GM19438 (cell line): Measurements from ENCODE around the gene GAS7.

Source experiments
- ATAC-seq: cut with Tn5 transposase; IDR thresholded peaks from one replicate; pipeline ENCODE4 v1.9.1; 2021; ENCODE audit warnings: low read depth; ENCODE audit not compliant: unreplicated experiment

The GAS7 gene

DNA sequence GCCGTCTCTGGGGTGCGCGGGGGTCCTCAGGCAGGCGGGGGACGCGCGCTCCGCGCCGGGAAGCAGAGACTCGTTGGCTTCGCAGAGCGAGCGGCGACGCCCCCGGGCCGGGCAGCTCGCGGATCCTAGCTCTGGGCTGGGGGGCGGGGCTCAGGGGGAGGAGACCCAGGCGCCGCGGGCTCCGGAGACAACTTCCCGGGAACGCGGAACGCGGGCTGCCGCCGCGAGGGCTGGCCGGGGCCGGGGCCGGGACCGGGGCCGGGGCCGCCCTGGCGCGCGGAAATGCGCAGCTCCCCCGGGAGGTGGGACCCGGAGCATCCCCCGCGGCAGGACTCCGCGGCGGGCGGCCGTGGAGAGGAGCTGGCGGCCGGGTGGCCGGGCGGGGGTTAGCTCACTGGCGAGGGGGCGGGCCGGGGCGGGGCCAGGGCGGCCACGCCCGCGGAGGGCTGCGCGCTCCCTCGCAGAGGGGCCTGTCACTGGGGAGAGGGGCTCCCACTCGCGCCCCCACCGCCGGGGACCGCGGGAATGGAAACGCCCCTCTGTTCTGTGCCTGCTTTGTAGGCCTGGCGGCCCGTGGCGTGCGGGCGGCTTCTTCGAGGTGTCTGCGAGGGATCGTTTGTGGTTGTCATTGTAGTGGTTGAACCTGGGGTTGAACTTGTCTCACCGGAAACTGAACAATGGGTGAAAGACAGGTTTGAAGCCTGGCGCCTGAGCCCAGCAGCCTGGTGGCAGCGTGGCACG lies at the start of gene GAS7:
TSS of gene GAS7 (minus strand) at position 98 of the 741 bp plus-strand sequence.
- peak; percentile 71 for ATAC-seq

DNA sequence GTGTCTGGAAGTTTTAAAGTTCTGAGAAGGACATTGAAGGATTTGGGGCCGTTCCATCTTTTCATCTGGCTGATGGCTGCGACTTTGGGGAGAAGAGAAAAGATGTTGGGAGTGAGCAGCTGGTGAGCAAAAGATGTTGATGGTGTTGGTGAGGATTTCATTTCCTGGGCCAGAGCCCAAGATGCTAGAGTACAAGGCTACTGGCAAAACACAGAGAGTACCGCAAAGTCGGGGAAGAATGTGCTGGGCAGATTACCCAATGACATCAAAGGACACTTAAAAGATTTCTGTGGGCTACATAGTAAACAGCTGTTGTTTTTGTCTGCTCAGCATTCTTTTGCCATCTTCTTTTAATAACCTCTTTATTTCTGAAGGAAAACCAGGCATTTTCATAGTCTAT lies 49.4 kb upstream of the GAS7 start:
- ATAC-seq, result no peak

DNA sequence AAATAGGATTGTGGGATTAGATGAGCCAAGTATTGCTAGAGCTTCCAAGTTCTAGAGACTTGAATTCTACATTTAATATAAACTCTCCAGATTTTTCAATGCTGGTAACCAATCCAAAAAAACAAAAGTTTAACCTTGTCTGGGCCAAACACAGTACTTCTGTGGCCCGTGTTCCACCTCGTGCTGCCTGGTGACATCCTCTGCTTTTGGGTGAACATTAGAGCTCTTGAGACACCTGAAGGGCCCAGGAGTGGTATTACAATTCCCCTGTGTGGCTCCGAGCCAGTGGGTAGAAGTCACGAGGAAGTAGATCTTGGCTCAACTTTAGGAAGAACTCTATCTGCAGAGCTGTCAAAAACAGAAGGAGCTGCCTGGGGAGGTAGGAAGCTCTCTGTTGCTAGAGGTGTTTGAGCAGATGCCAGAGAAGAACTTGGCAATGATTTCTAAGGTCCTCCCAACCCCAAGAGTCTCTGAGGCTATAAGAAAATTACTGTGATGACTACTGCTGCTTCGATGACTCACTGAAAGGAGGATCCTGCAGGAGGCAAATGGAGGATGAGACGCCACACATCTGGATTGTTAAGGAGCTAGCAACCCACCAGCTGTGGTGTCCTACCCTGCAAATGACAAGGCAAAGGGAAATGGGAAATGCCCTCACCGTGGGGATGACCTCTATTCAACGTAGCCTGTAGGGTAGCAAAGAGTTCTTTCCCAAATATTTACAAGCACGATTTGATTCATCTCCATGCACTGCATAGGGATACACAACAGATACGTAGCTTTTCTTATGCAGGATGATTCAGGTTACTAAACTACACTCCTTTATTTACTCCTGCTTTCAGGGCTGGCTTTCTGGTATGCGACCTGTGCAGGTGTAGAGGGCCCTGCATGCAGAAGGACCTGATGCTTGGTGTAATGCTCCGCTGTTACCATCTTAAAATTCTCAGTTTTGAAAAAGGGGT lies 45.8 kb upstream of the GAS7 start:
- ATAC-seq, result no peak

DNA sequence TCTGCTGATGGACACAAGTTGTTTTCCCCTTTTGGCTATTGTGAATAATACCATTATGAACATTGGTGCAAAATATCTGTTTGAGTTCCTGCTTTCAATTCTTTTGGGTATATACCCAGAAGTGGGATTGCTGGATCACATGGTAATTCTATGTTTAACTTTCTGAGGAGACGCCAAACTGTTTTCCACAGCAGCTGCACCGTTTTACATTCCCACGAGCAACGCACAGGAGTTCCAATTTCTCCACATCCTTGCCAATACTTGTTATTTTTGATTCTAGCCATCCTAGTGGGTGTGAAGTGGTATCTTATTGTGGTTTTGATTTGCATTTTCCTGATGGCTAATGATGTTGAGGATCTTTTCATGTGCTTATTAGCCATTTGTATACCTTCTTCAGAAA lies 43.4 kb upstream of the GAS7 start:
- no peak for ATAC-seq

DNA sequence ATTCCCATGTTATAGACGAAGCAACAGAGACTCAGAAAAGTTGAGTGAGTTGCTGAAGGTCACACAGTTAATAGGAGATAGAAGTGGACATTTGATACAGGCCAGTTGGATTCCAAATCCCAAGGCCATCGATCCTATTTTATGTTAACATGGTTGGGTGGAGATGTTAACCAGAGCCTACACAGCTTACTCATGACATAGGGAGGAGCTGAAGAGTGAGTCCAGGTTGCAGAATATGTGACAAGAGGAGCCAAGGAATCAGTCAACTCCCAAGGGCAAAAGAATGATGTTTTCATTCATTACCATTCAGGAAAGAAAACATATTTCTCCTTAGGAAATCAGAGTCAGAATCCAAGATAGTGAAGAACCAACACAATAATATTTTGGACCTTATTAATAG lies 40.3 kb upstream of the GAS7 start:
- ATAC-seq, result no peak

DNA sequence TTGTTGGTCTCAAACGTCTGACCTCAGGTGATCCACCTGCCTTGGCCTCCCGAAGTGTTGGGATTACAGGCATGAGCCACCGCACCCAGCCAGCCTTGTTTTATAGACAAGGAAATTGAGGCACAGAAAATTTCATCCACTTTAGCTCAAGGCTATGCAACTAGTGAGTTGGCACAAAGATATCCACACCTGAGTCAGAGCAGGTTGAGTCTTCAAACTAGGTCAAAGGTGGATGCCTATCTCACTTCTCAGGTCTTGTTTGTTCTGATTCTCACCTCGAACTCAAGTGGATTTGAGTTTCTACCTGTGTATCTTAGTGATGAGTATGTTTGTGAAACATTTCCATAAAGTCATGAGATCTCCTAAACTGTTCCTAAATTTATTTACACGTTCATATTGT lies 35.6 kb upstream of the GAS7 start:
- ATAC-seq, result no peak

DNA sequence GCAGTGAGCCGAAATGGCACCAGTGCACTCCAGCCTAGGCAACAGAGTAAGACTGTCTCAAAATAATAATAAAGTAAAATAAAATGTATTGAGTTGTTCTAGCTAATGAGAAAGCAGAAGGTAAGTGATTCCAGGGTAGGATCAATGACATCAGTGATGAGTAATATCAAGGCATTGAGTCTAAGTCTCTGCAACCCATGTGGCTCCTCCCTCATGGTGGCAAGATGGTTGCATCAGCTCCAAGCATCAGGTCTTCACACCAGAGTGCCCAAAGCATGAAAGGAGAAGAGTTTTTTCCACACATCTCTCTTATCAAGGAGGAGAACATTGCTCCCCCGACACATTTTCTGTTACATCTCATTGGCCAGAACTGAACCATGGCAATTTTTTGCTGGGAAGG lies 34.8 kb upstream of the GAS7 start:
- no peak for ATAC-seq

DNA sequence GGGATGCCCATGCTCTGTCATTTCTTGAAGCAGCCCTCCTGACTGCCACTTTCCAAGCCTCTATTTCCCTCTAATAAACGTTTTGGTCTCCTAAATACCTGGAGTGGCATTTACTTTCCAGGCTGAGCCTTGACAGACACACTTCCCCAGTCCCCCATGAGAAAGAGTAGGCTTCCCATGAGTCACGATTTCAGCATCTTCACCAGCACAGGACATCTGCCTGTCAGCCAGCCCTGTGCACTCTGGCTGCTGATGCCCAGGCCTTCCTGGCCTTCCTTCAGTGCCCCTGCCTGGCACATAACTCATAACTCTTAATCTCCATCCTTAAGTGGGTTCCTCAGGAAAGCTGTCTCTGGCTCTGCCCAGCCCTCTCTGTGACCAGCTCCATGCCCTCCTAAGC lies 30.8 kb upstream of the GAS7 start:
- no peak for ATAC-seq

DNA sequence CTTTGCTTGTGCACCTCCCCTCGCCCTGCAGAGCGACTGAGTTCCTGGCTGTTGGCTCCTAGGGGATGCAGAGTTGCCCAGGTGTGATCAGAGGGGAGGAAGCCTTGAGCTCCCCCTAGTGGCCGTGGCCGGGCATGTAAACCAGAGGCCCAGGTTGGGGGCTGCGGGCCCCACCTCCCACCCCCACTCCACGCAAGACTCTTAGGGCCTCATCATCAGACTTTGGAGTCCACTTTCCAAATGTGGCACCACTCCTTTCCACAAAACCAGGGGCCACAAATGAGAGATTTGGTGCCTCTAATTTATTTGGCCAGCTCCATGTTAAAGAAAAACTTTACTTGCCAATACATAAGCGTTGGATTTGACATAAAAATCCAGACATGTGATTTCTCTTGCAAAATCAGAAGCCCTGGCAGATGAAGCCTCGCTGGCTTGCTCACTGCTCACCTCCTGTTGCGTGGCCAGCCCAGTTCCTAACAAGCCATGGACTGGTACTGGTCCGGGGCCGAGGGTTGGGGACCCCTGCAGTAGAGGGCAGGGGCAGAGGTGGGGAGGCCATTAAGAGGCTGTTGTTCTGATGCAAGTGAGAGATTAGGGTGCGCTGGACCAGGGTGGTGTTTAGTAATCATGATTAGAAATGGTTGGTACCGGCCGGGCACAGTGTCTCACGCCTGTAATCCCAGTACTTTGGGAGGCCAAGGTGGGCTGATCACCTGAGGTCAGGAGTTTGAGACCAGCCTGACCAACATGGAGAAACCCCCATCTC lies 28.7 kb upstream of the GAS7 start:
- ATAC-seq, result no peak

DNA sequence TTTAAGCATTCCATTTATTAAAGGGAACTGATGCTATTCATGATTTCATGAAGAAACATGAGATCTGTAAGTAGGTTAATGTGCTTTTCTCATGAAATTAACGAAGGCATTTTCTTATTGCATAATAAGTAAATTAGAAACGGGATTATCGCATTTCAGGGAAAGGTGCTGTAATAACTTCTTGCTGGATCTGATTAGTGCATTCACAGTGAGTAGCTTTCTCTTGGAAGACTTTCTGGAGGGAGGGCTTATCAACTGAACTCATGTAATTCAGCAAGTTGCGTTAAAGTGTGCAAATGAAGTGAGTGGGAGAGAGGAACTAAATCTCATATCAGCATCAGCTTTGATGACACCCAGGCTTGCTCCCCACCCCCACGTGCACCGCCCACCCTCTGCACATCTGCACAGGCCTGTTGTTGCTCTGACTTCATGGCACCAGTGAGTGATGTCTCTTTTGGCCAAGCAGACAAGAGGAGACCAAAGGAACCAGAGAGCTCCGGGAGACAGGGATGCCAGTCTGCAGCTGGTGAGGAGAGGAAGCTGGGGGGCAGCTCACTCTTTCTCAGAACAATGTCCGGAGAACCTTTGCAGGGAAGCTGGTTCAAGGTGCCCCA lies 26.3 kb upstream of the GAS7 start:
- no peak for ATAC-seq

DNA sequence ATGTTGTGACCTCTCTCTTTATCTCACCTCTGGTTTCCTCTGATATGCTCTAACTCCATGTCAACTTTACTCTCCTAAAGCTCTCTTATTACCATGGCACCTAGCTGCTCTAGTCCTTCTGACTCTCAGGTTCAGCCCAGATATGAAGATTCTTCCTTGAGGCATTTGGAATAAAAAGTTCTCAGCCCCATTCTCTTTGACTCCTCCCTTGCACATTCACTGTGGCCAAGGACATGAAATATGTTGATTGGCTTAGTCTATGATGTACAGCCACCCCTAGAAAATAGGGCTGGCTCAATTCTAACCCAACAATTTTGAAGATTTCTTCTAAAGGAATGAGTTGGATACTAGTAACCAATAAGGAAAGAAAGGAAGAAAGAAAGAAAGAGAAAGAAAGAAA lies 20.8 kb upstream of the GAS7 start:
- no peak for ATAC-seq

DNA sequence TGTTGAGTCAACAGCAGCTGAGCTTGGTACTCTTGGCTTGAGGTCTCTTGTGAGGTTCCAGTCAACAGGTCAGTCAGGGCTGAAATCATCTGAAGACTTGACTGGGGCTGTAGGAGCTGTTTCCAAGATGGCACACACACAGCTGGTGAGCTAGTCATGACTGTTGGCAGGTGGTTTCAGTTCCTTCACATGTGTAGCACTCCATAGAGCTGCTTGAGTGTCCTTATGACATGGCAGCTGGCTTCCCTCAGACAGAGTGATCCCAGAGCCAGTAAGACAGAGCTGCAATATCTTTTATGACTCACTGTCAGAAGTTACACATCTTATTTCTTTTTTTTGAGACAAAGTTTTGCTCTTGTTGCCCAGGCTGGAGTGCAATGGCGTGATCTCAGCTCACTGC lies 19.5 kb upstream of the GAS7 start:
- no peak for ATAC-seq

DNA sequence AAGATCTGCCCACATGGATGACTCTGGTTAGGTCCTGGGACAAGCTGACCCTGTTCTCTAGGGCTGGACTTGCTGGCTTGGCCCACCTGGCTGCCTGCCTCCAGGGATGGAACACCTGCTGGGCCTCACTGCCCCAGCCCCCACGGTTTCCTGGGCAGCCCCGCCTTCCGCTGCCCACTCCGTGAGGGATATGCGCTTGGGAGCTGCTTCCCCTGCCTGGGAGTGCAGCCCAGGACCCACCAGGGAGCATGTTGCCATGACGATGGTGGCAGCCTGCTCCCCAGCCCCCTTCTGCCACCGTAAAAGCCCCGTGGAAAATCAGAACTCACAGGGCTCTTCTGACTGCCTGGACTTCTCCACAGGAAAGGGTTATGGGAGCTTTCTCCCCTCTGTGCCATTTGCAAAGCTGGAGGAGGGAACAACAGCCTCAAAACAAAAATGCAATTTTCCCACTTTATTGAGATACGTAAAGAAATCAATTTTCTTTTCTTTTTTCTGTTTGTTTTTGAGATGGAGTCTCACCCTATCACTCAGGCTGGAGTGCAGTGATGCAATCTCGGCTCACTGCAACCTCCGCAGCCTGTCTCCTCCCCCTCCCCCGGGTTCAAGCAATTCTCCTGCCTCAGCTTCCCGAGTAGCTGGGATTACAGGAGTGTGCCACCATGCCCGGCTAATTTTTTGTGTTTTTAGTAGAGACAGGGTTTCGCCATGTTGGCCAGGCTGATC lies 18.0 kb upstream of the GAS7 start:
- ATAC-seq, result no peak

DNA sequence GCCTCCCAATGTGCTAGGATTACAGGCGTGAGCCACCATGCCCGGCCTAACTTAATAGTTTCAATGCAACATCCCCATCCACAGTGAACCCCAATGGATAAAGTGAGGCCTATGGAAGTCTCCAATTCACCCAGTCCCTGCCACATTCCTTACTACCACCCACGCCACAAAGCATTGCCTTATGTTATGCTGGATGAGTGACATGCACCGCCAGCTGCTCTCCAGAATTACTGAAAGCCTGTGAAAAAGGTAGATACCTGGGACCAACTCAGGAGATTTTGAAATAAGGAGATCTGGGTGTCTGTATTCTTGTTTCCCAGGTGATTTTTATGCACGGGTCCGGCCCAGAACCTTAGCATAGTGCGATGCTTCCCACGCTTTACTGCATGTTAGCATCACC lies 16.9 kb upstream of the GAS7 start:
- no peak for ATAC-seq

DNA sequence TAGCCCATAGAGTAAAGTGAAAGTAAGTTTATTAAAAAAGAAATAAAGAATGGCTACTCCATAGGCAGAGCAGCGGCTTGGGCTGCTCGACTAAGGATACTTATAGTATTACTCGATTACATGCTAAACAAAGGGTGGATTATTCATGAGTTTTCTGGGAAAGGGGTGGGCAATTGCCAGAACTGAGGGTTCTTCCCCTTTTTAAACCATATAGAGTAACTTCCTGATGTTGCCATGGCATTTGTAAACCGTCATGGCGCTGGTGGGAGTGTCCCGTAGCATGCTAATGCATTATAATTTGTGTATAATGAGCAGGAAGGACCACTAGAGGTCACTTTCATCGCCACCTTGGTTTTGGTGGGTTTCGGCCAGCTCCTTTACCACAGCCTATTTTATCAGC lies 13.3 kb upstream of the GAS7 start:
- no peak for ATAC-seq

DNA sequence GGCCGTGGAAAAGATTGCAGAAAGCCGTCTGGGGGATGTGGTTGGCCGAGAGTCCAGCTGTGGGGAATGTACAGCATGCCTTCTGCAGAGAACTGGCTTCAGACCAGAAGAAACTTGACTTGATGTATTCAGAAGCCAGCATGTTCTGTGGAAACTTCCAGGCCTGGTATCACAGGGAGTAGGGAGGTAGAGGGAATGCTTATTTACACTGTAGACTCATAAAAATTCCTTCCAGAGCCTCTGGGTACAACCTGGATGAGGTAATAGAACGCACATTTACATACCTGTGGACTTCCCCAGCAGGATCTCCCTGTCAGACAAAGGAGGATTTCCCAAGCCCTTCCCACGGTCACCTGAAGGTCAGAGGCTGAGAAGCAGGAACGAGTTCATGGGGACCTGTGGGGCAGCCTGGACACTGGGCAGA lies 11.8 kb upstream of the GAS7 start:
- no peak for ATAC-seq

DNA sequence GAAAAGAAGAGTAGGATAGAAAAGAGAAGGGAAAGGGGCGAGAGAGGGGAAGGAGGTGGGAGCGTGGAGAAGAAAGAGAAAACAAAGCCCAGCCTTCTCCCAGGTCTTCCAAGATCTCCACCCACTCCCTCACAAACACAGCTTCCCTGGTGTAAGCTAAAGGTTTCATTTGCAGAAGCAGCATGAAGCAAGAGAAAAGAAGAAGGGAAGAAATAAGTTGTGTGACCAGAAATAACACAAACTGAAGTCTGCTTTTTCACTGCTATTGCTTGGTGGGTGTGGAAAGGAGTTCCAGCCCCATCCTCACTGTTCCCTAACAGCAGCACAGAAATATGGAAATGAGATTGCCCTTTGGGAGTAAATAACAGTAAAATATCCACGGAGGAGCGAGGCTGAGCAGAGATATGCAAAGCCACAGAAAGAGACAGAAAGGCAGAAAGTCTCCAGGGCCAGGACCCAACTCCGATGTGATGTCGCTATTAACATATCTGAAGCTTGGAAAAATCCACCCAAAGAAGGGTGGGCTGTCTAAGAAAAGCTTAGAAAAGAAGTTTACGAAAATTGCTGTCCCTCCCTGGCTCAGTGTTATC lies 10.3 kb upstream of the GAS7 start:
- ATAC-seq, result no peak

DNA sequence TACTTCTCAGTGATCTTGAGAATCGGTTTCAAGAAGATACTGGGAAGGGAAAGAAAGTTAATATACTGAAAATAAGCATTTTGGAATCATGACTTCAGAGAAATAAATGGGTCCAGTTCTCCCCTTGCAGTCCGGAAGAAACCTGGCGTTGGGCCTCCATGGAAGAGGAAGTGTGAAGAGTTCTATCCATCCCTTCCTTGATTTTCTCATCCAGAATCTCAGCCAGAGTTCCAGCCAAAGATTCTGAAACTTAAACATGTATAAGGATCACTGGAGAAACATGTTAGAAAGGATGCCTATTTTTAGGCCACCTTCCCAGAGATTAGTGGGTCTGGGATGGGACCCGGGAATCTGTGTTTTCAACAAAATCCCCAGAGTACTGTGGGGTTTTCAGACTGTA lies 8.7 kb upstream of the GAS7 start:
- ATAC-seq, result no peak

DNA sequence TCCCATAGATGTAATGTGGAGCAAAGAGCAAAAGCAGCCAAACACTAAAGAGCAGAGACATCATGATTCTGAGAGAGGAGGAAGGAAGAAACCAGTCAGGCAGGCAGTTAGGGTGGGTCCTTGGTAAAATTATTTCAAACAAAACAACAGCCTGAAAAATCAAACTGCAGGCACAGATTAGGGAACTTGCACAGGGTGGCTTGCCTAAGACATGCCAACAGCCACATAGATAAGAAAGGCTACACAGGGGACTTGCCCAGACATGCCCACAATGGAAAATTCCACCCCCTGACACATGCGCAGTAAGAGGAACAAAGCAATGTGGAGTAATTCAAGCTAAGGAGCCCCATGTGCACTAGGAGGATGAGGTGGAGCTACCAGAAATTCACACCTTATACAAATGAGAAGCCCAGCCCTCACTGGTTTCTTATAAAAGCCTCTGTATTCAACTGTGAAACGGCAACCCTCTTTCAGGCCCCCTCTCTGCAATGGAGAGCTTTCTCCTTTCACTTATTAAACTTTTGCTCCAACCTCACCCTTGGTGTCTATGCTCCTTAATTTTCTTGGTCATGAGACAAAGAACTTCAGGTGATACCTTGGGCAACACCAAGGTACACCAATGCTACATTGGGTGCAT lies 7.3 kb upstream of the GAS7 start:
- no peak for ATAC-seq
